ENCODE measurements around the gene CCDC57.
"Not testable (repeated sequence)": the region's sequence is repeated elsewhere in the genome, so short reads cannot be mapped to it uniquely, and the experiment has no call there.

Gene CCDC57

DNA sequence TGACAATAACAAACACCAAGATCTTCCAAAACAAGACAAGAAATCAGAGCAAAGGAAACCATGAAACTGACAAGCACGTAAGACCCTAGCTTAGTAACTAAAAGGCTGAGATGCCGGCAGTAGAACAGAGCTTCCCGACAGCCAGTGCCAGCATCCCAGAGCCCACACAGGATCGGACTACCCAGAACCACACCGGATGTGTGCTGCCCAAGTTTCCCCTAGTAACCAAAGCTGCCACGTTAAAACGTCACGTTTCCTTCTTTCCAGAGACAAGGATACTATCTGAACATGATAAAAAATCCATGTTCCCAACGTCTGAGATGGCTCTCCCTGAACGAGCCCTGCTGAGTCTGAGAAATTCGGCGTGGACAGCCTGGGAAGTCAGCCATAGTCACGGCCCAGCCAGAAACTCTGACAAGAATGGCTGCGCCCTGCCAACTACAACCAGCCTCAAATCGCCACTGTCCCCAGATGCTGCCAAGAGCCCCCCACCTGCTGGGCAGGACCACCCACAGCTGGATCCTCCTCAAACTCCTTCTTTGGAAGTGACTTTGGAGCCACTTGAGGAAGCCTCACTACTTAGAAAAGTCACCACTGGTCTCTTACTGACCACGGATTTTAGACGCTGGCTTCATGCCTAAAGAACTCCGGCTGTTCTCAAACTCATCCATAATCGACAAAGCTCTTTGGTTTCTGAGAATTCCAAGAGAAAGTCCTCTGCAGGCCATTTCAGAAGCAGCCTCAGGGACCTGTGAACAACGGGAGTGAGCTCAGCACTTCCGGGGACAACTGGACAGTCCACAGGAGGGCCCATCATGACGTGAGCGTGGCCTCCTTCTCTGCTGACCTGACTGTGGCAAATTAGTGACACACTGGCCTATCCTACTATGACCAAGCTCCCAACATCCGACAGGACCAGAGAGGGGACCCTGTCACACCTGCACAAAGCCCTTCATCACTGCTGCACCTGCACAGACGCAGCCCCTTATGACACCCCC, 16.7 kb downstream of the CCDC57 start:
- H3K27ac Mint-ChIP-seq: no peak overlapping the region
- peaks cover 64% of the 10 kb centered on the region for H3K36me3 Mint-ChIP-seq (ENCODE audit: low read depth)
- H3K9me3 Mint-ChIP-seq: no peaks in the 10 kb centered on the region
- H3K4me1 Mint-ChIP-seq (ENCODE audit: low read depth): peaks cover 31% of the 10 kb centered on the region
- H3K4me3 Mint-ChIP-seq: no peak overlapping the region
- H3K27me3 Mint-ChIP-seq: no peaks in the 10 kb centered on the region

DNA sequence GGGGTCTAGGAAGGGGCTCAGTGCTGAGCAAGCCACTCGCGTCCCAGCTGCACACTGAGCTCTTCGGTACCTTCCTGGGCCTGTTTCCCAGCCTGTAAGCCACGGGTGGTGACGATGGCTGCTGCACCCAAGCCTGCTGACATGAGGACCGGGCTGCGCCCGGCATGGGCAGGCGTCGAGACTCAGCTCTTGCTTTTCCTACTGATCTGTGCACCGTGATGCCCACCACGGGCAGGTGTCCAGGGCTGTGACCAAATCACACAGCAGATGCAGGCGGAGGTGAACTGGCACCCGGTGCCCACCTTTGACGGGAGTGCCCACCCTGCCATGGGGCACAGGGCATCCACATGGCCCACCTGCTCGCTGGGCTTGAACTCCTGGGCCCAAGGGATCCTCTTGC, 17.9 kb downstream of the CCDC57 start:
- no peaks in the 10 kb centered on the region for H3K27me3 Mint-ChIP-seq
- no peaks in the 10 kb centered on the region for H3K9me3 Mint-ChIP-seq
- peaks cover 19% of the 10 kb centered on the region for H3K4me1 Mint-ChIP-seq (ENCODE audit: low read depth)
- no peak overlapping the region for H3K27ac Mint-ChIP-seq
- peaks cover 67% of the 10 kb centered on the region for H3K36me3 Mint-ChIP-seq (ENCODE audit: low read depth)
- H3K4me3 Mint-ChIP-seq: no peak overlapping the region

DNA sequence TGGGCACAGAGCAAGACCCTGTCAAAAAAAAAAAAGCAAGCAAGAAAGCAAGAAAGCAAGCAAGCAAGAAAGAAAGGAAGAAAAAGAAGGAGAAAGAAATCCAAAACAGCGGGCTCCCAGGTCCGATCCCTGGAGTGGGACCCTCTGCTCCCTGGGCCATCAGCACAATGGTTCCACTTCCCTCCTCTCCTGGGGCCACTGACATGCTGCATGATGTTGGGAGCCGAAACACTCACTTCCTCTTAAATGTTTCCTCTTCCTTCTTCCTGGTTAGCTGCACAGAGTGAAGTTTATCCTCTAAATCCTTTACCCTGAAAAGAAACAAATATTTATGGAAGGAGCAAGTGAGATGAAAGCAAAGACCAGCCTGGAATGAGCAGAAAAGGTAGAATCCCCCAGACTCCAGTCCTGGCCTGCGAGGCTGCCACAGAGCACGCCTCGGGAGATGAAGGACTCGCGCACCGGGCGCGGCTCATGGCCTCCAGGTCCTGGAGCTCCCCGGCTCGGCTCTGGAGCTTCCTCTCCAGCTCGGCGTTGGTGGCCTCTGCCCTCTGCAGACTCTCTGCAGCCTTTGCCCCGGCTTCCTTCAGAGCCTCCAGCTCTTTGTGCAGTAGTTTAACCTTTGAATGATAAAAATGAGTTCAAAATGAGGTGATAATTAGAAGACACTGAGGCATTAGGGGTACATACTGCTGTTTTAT, 19.0 kb downstream of the CCDC57 start:
- Mint-ChIP-seq H3K4me3 (no peak overlapping the region), H3K27me3 (no peaks in the 10 kb centered on the region), H3K27ac (no peak overlapping the region), H3K9me3 (no peaks in the 10 kb centered on the region), H3K4me1 (ENCODE audit: low read depth) (peaks cover 9% of the 10 kb centered on the region), H3K36me3 (ENCODE audit: low read depth) (peaks cover 58% of the 10 kb centered on the region)

DNA sequence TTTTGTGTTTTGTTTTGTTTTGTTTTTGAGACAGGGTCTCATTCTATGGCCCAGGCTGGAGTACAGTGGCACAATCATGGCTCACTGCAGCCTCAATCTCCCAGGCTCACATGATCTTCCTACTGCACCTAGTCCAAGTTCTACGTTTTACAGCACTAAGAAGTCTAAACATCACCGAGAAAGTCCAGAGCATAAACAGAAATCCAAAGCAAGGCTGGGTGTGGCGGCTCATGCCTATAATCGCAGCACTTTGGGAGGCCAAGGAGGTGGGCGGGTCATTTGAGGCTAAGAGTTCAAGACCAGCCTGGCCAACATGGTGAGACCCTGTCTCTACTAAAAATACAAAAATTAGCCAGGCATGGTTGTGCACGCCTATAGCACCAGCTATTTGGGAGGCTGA, 19.6 kb downstream of the CCDC57 start:
- H3K4me1 Mint-ChIP-seq (ENCODE audit: low read depth); H3K4me3 Mint-ChIP-seq; H3K27ac Mint-ChIP-seq; H3K9me3 Mint-ChIP-seq; H3K27me3 Mint-ChIP-seq: not testable (repeated sequence)
- H3K36me3 Mint-ChIP-seq (ENCODE audit: low read depth): peaks cover 53% of the 10 kb centered on the region

DNA sequence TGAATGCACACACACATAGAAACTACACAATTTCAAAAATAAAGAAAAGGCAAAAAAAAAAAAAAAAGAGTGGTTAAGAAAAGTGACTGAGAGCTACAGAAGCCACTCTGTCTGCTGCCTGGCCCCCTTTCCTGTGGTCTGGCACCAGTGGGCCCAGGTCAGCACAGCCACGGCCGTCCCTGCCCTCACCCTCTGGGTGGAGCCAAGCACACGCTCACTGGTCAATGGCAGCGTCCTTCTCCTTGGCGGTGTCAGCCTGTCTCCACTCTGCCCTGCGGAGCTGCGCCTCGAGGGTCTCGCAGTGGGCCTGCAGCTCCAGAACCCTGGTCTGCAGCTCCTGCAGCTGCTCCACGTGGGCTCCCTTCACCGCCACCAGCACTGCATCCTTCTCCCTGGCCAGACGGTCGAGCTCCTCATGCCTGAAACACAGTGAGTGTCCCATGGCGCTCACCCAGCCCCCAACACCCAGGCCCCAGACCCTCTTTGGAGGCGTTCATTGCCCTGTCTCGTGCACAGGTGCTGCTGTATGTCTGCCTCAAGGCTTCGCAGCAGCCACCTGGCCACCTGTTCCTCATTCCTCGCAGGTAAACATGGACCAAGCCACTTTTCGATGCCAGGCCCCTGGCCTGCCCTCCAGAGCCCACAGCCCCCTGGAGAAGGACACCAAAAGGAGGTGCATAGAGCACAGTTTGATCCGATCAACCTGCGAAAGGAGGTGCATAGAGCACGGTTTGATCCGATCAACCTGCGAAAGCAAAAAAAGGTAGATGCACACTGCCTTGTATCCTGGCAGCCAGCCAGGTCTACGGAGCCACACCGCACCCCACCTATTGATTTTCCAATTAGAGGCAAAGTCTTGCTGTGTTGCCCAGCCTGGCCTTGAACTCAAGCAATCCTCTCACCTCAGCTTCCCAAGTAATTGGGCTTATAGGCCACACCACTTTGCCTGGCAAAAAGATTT, 24.4 kb downstream of the CCDC57 start:
- H3K9me3 Mint-ChIP-seq: no peaks in the 10 kb centered on the region
- no peak overlapping the region for H3K4me3 Mint-ChIP-seq
- peaks cover 32% of the 10 kb centered on the region for H3K36me3 Mint-ChIP-seq (ENCODE audit: low read depth)
- H3K27me3 Mint-ChIP-seq: no peaks in the 10 kb centered on the region
- H3K4me1 Mint-ChIP-seq (ENCODE audit: low read depth): no peaks in the 10 kb centered on the region
- no peak overlapping the region for H3K27ac Mint-ChIP-seq

DNA sequence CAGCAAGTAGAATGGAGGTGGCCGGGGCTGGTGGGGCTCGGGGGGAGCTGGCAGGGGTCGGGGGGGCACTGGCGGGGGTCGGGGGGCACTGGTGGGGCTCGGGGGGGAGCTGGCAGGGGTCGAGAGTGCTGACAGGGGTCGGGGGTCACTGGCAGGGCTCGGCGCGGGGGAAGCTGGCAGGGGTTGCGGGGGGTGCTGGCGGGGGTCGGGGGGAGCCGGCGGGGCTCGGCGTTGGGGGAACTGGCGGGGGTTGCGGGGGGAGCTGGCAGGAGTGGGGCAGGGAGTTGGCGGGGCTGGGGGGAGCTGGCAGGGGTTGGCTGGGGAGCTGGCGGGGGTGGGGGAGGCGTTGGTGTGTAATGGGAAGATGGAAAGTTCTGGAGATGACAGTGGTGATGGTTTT, 25.1 kb downstream of the CCDC57 start:
- no peaks in the 10 kb centered on the region for H3K9me3 Mint-ChIP-seq
- H3K27me3 Mint-ChIP-seq: no peaks in the 10 kb centered on the region
- H3K4me3 Mint-ChIP-seq: no peak overlapping the region
- H3K36me3 Mint-ChIP-seq (ENCODE audit: low read depth): peaks cover 31% of the 10 kb centered on the region
- no peak overlapping the region for H3K27ac Mint-ChIP-seq
- no peaks in the 10 kb centered on the region for H3K4me1 Mint-ChIP-seq (ENCODE audit: low read depth)

DNA sequence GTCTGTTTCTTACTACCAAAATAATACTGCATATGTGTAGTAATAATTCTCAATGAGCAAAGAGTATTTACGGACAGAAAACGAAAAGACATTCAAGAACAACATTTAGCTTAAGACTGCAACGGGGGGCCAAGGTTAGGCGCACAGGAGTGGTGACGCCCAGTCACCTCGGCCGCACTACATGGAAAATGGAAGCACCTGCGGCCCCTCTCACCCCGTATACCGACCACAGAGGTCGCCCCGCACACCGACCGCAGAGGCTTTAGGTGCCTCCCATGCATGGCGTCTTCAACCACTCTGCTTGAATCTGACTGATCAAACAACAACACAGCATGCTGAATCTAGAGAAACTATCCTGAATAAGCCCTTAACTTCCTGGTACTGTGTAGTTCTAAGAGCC, 26.4 kb downstream of the CCDC57 start:
- Mint-ChIP-seq H3K9me3 (no peaks in the 10 kb centered on the region), H3K4me1 (ENCODE audit: low read depth) (no peaks in the 10 kb centered on the region), H3K36me3 (ENCODE audit: low read depth) (peaks cover 30% of the 10 kb centered on the region), H3K4me3 (no peak overlapping the region), H3K27me3 (no peaks in the 10 kb centered on the region), H3K27ac (no peak overlapping the region)

DNA sequence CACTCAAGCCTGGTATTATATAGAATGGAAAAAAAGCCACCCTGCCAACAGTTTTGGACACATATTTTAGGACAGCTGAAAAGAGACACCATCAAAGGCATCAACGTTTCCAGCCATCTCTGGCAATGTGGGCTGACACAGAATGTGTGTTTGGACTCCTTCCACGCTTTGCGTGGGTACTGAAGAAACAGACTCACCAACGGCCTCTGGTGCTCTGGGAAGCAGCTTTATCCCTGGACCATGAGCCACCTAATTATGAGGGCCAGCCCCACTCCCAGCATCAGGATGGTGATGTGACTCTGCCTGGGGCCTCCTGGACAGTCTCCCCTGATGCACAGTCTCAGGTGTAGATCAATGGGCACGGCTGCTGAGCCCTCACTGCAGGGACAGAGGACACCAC, 27.9 kb downstream of the CCDC57 start:
- Mint-ChIP-seq H3K4me3 (no peak overlapping the region), H3K4me1 (ENCODE audit: low read depth) (no peaks in the 10 kb centered on the region)

DNA sequence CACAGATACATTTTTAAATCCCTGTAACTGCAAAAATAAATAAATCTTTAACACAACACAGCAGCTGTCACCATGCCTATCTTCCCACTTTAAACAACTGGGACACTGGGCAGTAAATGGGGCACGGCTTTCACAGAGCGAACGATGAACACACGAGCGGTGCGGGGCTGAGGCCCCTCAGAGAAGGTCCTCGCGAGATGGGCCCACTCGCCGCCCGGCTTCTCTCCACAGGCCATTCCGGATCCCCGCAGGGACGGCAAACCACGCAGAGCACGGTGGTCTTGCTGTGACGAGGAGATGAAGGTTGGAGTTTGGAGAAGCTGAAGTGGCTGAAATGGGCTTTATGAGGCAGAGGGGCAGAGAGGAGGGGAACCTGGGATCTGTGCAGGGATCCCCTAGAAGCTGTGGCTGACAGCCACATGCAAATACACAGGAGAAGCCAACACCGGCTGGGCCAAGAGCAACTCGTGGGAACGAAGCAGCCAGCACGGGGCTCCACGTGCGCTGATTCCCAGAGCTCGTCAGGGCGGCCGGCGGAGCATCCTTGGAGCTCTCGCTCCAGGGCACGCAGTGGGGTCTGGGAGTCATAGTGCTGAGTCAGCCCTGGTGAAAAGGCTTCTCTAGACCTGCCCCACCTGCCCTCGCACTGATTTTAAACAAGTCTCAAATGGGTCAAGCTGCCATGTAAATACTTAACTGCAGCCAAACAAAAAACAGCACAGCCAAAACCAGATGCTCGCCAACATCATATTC, 31.7 kb downstream of the CCDC57 start:
- H3K4me1 Mint-ChIP-seq (ENCODE audit: low read depth): no peaks in the 10 kb centered on the region
- H3K9me3 Mint-ChIP-seq: no peaks in the 10 kb centered on the region
- no peak overlapping the region for H3K4me3 Mint-ChIP-seq
- peaks cover 30% of the 10 kb centered on the region for H3K36me3 Mint-ChIP-seq (ENCODE audit: low read depth)
- no peak overlapping the region for H3K27ac Mint-ChIP-seq
- H3K27me3 Mint-ChIP-seq: no peaks in the 10 kb centered on the region

More for the DNA sequence above, 27.9 kb downstream of the CCDC57 start:
- no peak overlapping the region for H3K27ac Mint-ChIP-seq
- peaks cover 23% of the 10 kb centered on the region for H3K36me3 Mint-ChIP-seq (ENCODE audit: low read depth)
- H3K9me3 Mint-ChIP-seq: no peaks in the 10 kb centered on the region
- H3K27me3 Mint-ChIP-seq: no peaks in the 10 kb centered on the region

DNA sequence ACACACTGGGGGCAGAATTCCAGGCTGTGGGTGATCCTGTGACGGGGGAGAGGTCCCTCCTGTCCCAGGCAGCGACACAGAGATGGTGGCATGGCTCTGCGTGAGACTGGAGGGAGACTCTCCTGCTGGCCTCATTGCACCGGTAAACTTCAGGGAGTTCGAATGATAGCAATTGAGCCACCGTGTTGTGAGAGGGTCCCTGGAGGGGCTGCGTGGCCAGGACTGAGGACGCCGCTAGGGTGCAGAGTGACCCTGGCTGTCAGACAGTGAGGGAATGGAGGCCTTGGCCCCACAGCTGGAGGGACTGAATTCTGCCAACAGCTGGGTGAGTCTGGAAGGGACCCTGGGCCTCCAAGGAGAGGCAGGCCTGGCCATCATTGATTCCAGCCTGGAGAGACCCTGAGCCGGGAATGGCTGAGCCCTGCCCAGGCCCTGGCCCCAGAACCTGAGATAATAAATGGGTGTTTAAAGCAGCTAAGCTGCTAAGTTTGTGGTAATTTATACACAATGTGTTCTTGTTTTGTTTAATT, 32.6 kb downstream of the CCDC57 start:
- Mint-ChIP-seq H3K27me3 (no peaks in the 10 kb centered on the region), H3K36me3 (ENCODE audit: low read depth) (peaks cover 30% of the 10 kb centered on the region), H3K4me1 (ENCODE audit: low read depth) (no peaks in the 10 kb centered on the region), H3K4me3 (no peak overlapping the region), H3K9me3 (no peaks in the 10 kb centered on the region), H3K27ac (no peak overlapping the region)

DNA sequence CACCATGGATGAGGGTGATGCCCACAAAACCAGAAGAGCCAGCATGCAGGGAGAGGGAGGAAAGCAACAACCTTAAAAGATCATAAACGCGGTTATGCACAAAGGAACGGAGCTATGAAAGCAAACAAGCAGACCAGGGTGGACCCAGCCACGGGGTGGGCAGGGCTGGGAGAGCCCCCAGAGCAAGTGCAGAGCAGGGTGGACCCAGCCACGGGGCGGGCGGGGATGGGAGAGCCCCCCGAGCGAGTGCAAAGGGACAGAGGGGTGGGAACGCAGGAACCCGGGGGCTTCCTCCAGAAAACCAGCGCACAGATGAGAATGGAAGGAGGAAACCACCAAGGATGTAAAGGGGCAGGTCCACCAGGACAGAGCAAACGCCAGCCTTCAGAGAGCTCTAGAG, 33.2 kb downstream of the CCDC57 start:
- Mint-ChIP-seq H3K9me3 (no peaks in the 10 kb centered on the region), H3K36me3 (ENCODE audit: low read depth) (peaks cover 35% of the 10 kb centered on the region), H3K27ac (no peak overlapping the region), H3K4me1 (ENCODE audit: low read depth) (no peaks in the 10 kb centered on the region), H3K27me3 (no peaks in the 10 kb centered on the region), H3K4me3 (no peak overlapping the region)

DNA sequence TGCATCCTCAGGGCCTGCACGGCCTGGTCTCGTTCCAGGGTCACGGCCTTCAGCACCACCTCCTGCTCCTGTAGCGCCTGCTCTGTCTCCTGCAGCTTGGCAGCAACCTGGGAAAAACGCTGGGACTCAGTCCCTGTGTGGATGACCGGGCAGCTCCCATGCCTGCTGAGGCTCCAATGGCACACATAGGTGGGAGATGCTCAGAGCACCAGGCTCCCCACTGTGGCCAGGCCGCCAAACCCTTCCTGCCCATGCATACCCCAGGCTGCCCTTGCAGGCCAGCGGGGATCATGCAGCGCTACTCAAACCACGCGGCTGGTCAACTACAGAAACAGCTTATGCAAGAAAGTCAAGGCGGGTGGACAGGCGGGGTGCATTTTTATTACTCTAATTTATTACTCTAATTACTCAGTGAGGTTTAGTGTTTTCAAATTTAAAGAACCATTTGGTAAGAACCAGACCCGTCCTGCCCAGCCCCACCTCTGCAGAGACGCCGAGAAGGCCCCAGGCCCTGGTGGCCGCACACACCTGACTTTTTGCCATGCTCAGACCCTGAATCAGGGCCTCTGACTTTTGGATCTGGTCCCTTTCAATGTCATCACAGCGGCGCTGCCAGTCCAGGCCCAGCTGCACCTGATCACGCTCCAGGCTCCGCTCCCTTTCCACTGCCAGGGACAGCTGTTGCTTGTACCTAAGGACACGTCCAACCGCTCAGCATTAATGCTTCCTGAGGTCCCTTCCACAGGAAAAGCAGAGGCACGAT, 34.0 kb downstream of the CCDC57 start:
- no peak overlapping the region for H3K4me3 Mint-ChIP-seq
- H3K27me3 Mint-ChIP-seq: no peaks in the 10 kb centered on the region
- H3K27ac Mint-ChIP-seq: no peak overlapping the region
- H3K36me3 Mint-ChIP-seq (ENCODE audit: low read depth): peaks cover 28% of the 10 kb centered on the region
- no peaks in the 10 kb centered on the region for H3K9me3 Mint-ChIP-seq
- H3K4me1 Mint-ChIP-seq (ENCODE audit: low read depth): no peaks in the 10 kb centered on the region

DNA sequence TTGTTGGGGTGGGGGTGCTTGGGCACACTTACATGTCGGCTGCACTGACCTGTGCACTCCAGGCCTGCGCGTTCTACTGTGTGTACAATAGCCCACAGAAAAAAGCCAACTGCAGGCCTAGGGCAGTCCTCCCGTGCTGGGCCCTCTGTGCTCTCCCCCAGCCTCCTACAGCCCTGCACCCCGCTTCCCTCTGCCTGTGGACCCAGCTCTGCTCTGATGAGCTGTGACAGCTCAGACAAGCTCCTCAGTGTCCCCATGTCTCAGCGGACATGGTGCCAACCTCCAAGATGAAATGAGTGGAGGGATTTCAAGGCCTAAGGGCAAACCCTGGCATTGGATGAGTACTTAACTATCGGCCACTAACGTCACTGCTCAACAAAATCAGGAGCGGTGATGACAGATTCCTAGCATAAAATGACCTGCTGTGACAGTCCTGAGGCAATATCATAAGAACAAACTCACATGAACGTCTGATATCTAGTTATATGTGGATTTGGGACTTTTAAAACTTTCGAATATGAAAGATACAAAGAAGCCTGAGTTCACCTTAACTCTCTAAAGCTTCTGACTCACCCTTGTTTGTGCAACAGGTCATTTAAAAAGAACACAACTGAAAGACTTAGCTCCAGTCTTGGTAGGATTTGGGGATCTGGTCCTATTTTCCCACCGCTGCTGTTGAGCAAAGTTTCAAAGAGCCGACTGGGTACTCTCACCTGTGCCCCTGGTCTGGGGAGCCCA, 34.7 kb downstream of the CCDC57 start:
- Mint-ChIP-seq H3K27ac (no peak overlapping the region), H3K4me3 (no peak overlapping the region), H3K27me3 (no peaks in the 10 kb centered on the region), H3K9me3 (no peaks in the 10 kb centered on the region), H3K36me3 (ENCODE audit: low read depth) (peaks cover 27% of the 10 kb centered on the region), H3K4me1 (ENCODE audit: low read depth) (no peaks in the 10 kb centered on the region)

Measured in stimulated activated naive CD8-positive, alpha-beta T cell treated with anti-CD3 and anti-CD28 coated beads, Interleukin-15, Interleukin-2, amounts not matched to agents 100 ng/mL and 50 ng/mL, for 24 hours (primary cell).